ENCODE data around the gene USP20. TPM values are rescaled to one million over a fixed set of nuclear protein-coding genes. Genes with fewer than 3 reads are reported as not detected.

Gene USP20
- total RNA-seq, 2 experiments from 2014 or later = 52.2 to 54.2 TPM

- CTCF ChIA-PET = no interaction called here
- POLR2A ChIA-PET = no interaction called here
Observed at GRCh38 chr9:129848712-129849441, 13.6 kb downstream of the USP20 start.

- ChIA-PET CTCF (no interaction called here), POLR2A (no interaction called here)
Observed at GRCh38 chr9:129849901-129850300, 14.6 kb downstream of the USP20 start.

DNA sequence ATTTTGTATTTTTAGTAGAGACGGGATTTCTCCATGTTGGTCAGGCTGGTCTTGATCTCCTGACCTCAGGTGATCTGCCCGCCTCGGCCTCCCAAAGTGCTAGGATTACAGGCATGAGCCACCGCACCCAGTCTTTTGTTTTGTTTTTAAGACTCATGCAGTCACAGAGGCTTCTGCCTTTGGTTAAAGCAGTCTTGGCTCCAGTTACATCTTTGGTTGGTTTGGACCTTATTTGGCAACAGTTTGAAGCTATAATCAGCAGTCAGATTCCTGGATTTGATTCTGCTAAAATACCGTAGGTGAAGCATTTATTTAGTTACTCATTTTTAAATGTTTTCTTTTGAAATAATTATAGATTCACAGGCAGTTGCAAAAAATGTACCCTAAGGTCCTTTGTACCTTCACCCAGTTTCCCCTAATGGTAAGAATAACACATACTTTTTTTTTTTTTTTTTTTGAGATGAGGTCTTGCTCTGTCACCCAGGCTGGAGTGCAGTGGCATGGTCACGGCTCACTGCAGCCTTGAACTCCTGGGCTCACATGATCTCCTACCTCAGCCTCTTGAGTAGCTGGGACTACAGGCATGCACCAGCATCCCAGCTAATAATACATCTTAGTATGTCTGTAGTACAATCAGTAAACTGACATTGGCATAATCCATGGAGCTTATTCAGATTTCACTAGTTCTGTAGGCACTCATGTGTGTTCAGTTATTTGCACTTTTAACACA is 15.7 kb downstream of the USP20 start:
- CTCF ChIA-PET = no interaction called here
- POLR2A ChIA-PET = no interaction called here

DNA sequence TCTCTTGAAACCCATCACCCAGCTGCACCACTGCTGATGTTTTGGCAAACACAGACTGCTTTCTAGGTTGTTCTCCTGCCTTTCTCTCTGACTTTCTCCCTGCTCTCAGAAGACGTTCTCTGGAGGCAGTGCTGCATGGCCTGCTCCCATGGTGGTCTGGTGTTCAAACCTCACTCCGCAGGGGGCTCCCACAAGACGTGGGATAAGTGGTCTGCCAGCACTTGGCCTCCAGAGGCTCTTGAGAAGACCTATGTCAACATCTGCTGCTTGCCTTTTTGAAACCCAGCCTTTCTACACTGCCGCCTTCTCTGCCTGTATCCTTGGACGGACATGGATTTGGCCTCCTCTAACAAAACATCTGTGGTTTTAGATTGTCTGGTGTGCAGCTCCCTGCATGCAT is 16.6 kb downstream of the USP20 start:
- POLR2A ChIA-PET = no interaction called here
- CTCF ChIA-PET = interaction anchor here (0.8 kb wide), 1 partner anchor 18 kb away, joined by 3 read pairs; no protein-coding TSS in a partner anchor

DNA sequence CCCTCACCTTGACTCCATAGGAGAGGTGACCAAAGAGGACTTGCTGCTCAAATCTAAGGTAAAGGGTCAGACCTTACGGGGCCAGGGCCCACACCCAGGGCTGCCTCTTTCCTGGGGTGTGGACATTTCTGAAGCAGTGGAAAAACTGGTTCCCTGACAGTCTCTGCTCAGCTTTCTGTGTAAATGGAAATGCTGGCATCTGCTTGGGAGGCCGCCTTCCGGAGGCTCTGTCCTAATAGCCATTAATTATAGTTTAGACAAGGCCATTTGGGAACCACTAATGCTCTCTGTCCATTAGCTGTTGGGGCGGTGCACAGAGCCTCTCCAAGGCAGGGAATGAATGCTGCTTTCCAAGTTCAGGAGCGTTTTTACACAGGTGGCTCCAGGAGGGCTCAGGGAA is 17.3 kb downstream of the USP20 start:
- CTCF ChIA-PET = no interaction called here
- POLR2A ChIA-PET = no interaction called here

DNA sequence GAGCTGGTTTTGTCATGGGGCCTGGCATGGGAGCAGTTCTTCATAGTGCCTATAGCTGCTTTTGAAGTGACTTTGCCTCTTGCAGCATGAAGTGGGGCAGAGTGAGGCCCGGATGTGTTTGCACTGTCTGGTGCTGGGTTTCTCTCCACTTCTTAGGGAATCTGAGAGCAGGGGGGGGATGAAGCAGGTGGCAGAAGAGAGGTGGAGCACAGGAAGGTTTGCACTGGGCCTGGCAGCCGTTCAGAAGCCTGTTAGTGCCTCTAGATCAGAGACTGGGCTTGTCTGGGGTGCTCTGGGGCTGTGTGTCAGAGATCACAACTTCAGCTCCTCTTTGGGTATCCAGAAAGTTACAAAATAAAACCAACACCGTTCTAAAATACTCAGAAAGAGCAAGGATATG is 18.4 kb downstream of the USP20 start:
- ChIA-PET POLR2A (interaction anchor here (0.6 to 0.7 kb wide), 2 partner anchors 196 to 969 kb away, joined by 4 read pairs; no protein-coding TSS in a partner anchor), CTCF (interaction anchor here (1.2 kb wide), 1 partner anchor 9 kb away, joined by 3 read pairs; no protein-coding TSS in a partner anchor)

DNA sequence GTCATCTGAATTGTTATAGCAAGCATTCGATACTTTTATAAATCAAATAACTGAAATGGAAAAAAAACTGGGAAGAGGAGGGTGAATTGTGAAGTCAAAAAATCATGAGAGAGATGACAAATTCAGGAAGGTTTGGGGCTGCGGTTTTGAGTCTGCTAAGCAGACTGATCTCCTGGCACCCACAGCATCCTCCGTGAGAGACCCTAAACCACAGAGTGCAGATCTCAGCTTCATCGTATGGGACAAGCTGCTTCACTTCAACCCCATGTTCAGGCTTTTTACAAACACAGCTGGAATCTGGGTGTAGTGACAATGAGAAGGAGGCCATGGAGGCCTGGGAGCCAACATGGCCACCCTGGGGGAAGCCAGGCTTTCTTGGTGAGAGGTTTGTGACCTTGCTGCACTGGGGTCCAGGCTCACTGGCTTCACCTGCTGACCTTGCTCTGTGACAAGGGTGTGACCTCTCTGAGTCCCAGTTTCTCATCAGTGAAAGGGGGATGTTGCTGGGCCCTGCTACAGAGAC is 19.4 kb downstream of the USP20 start:
- CTCF ChIA-PET = interaction anchor here (0.7 to 1.2 kb wide), 2 partner anchors 10 to 428 kb away, joined by 3 read pairs; no protein-coding TSS in a partner anchor

DNA sequence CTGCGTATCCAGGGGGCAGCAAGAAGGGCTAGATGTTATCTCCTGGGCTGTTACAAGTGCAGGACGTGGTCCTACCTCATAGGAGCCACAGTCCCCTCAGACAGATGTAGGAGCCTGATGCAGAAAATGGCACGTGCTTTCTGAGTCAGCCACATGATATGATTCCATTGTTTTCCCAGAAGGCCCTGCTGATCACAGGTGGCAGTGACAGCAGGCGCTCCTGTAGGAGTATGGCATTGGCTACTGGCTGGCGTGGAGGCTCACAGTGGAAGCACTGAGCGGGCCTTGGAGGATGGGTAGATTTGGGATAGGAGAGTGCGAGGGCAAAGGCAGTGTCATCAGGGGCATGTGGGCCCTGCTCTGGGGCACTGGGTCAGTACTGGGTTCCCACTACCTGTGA is 21.9 kb downstream of the USP20 start:
- POLR2A ChIA-PET = no interaction called here

More for the DNA sequence above, 19.4 kb downstream of the USP20 start:
- POLR2A ChIA-PET = interaction anchor here (0.9 kb wide), 1 partner anchor 23 kb away, joined by 3 read pairs; no protein-coding TSS in a partner anchor

GRCh38 chr9:129858167-129858962 is 23.1 kb downstream of the USP20 start:
- POLR2A ChIA-PET = interaction anchor here (0.5 kb wide), 1 partner anchor 828 kb away, joined by 4 read pairs; no protein-coding TSS in a partner anchor
- CTCF ChIA-PET = no interaction called here

More for the DNA sequence above, 21.9 kb downstream of the USP20 start:
- CTCF ChIA-PET = no interaction called here

DNA sequence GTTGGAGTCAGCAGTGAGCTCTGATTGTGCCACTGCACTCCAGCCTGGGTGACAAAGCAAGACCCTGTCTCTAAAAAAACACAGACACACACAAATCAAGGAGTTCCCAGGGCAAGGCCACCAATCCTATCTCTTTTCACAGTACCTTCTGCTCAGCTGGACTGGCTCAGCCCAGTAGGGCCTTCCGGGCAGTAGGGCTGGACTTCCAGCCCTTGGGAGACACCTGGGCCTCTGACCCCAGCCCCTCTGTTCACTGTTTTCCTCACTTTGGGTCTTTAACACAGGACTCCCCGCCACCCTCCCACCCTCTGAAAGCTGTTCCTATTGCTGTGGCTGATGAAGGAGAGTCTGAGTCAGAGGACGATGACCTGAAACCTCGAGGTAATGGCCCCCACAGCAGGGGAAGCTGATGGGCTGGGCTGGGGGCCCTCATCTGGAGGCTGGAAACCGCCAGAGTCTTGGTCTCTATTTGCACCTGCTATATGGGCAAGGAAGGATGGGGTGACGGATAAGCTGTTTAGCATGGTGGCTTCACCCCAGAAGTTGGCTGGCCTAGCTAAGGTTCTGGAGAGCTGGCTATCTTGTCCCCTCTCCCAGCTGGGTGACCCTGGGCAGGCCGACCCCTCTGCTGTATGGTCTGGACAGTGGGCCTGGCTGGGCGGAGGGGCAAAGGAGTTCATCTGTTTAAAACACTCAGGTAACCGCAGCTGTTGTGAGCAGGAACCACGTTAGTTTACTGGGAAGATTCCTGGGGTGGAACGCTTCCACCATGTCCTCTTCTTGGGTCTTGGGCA is 25.6 kb downstream of the USP20 start:
- ChIA-PET POLR2A (interaction anchor here (0.6 to 1.1 kb wide), 6 partner anchors 9 to 104 kb away, joined by 3 to 6 read pairs (median 4); no protein-coding TSS in a partner anchor), CTCF (no interaction called here)

DNA sequence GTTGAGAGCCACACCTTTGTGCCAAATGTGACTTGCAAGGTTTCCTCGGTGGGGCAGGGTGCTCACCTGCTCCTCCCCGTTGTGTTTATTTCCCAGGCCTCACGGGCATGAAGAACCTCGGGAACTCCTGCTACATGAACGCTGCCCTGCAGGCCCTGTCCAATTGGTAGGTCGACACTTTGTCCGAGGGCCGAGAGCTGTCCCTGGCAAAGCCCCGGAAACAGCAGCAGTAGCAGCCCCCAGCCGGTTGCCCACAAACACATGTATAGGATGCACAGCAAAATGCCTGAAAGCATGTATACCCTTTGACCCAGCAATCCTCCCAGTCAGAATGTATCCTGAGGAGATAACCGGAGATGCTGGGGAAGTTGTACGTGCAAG is 26.2 kb downstream of the USP20 start:
- ChIA-PET POLR2A (interaction anchor here (0.6 kb wide), 3 partner anchors 15 to 103 kb away, joined by 3 to 6 read pairs (median 5); no protein-coding TSS in a partner anchor), CTCF (interaction anchor here (0.6 kb wide), 1 partner anchor 95 kb away, joined by 3 read pairs; no protein-coding TSS in a partner anchor)

GRCh38 chr9:129863059-129863690 is 27.9 kb downstream of the USP20 start:
- POLR2A ChIA-PET = interaction anchor here (0.7 to 1.2 kb wide), 2 partner anchors 27 to 537 kb away, joined by 4 read pairs; no protein-coding TSS in a partner anchor

DNA sequence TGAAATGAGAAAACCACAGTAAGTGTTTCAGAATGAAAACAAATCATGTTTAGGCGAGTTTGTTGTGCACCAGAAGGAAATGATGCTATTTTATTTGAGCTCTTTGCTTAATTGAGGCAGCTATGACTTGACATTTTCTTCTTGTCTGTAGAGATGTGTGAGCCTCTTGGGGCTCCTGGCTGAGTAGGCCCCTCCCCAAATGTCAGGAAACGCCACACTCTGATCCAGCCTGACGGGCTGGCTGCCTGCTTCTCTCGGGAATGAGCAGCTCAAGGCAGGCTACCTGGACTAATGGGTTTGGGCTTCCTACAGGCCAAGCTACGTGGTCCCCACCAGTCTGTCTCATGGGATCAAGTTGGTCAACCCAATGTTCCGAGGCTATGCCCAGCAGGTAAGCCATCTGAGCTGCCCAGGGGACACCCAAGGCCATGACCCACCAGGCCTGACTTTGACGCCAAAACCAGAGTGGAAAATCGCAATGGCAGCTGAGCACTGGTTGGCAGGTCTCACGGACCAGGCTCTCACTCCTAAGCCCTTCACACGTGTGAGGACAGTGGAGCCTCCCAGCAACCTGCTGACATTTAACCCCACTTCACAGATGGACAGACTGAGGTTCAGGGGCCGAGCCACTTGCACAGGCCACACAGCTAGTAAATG is 29.9 kb downstream of the USP20 start:
- POLR2A ChIA-PET = interaction anchor here (0.5 to 1.2 kb wide), 6 partner anchors 20 to 1391 kb away, joined by 3 to 5 read pairs (median 4); partner anchors contain the start of genes C9orf78 and USP20
- CTCF ChIA-PET = interaction anchor here (0.6 to 2.4 kb wide), 8 partner anchors 17 to 371 kb away, joined by 3 to 13 read pairs (median 3); no protein-coding TSS in a partner anchor

More at GRCh38 chr9:129863059-129863690, 27.9 kb downstream of the USP20 start:
- CTCF ChIA-PET = interaction anchor here (0.6 to 2.4 kb wide), 5 partner anchors 22 to 419 kb away, joined by 3 to 13 read pairs (median 5); no protein-coding TSS in a partner anchor

DNA sequence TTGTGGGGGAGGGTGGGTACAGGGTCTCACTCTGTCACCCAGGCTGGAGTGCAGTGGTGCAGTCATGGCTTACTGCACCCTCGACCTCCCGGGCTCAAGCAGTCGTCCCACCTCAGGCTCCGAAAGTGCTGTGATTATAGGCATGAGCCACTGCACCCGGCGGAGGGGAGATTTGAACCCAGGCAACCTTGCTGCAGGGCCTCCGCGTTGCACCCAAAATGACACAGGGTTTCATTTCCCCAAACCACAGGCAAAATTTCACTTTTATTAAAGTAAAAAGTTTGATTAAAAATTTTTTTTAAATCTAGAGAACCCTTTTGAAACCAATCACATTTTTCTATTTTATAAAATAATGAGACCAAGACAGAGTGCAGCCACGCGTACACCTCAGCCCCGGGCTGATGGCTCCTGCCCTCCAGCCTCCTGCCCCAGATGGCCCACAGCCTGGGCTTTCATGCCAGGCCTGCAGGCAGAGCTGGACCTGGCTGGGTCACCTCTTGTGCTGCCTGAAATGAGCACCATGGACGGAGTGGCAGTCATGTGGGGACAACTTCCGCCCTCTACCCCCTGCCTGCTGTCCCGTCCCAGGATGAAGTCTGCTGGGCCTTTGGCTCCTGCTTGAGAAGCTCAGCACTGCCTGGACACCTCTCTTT is 30.5 kb downstream of the USP20 start:
- CTCF ChIA-PET = interaction anchor here (0.6 to 1.6 kb wide), 3 partner anchors 22 to 370 kb away, joined by 3 read pairs; no protein-coding TSS in a partner anchor

DNA sequence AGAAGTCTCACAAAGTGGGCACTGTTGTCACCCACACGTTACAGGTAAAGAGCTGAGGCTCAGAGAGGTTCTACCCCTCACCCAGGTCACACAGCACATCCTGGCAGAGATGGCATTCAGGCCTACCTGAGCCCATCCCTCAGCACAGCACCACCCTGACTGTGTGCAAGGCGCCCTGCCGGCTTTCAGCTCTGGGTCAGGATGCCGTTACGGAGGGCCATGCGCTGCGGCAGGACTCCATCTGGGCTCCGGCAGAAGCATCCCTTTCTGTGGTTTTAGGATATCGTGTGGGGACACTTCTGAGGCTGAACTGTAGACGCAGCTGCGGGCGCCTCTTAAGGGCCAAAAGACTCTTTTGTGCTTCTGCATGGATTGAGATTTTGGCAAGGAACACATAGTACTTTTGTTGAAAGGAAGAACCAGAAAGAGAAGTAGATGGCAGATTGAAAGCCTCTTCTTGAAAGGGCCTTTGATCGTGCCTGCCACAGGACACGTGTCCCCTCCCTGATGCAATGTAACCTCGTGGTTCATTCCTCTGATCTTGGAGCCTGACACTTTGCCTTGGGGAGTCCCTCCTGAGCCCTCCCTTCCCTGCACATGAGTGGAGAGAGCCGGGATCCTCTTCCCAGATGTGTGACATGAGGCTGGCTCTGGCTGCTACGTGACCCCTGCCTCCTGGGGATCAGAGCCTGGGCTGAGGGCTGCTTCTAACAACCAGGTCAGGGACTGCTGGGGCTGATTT is 31.3 kb downstream of the USP20 start:
- POLR2A ChIA-PET = no interaction called here
- CTCF ChIA-PET = interaction anchor here (1.2 to 1.6 kb wide), 3 partner anchors 22 to 32 kb away, joined by 3 read pairs; no protein-coding TSS in a partner anchor

More for the DNA sequence above, 30.5 kb downstream of the USP20 start:
- POLR2A ChIA-PET = interaction anchor here (0.5 to 1.2 kb wide), 5 partner anchors 20 to 1391 kb away, joined by 3 to 5 read pairs (median 4); partner anchors contain the start of genes C9orf78 and USP20
